ENCODE results near the gene PRR14.

DNA sequence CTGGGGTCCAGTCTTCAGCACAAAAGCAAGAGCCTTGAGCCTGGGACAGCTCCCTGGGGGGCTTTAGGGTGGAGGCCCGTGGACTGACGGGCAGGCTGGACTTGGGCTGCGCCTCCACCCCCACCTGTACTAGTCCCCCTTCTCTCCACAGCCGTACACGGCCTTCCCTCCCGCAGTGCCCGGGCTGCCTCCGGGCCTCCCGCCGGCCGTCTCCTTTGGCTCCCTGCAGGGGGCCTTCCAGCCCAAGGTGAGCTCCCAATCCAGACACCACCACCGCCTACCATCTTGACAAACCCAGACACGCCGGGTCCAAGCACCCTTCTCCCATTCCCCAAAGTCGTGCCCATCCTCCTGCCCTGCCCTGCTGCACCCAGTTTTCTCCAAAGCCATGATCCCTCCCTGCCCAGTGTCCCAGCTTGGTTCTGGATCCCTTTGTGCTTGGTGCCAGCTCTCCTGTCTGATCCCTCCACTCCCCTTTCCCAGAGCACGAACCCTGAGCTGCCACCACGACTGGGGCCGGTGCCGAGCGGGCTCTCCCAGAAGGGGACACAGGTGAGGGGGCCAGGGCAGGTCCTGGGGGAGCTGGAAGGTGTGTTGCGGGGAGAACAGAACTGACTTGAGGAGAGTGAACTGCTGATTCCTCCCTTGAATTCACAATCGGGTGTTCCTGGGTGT lies 14.5 kb downstream of the PRR14 start:
- TF ChIP-seq POLR2A (IDR thresholded peaks at IDR 0.05; ENCODE audit: low read length) (no peak), GATA1 (IDR thresholded peaks at IDR 0.05; ENCODE audit: low read depth, low read length) (no peak)
